Tibial nerve (tissue), 4 donors: ENCODE measurements around the gene BLID. TPM values are rescaled to one million over a fixed set of nuclear protein-coding genes. Genes with fewer than 3 reads are reported as not detected.

Source experiments
- DNase-seq, 2 donors: peaks; one replicate each; pipeline ENCODE4 v3.0.0-alpha.2; 2019; ENCODE audit warnings: low spot score in 2 of 2
- H3K27ac ChIP-seq, 4 donors: fragments of 200-600 bp; sonication (generic) in 3 of 4; one replicate each; pipeline ENCODE4 v1.5.1; 2017 to 2019; ENCODE audit warnings: mild to moderate bottlenecking in 1 of 4
- H3K27me3 ChIP-seq, 2 donors: fragments of 200-600 bp; sonication (generic) in 1 of 2; one replicate each; pipeline versions ENCODE4 v1.5.1 to v1.6.0; 2017 to 2019
- H3K36me3 ChIP-seq, 3 donors: fragments of 200-600 bp; sonication (generic); one replicate each; pipeline ENCODE4 v1.5.1; 2018 to 2019
- H3K4me1 ChIP-seq, 4 donors: fragments of 200-600 bp; sonication (generic) in 3 of 4; one replicate each; pipeline ENCODE4 v1.5.1; 2017 to 2019
- H3K4me3 ChIP-seq, 4 donors: fragments of 200-600 bp; sonication (generic) in 3 of 4; one replicate each; pipeline ENCODE4 v1.5.1; 2017 to 2019; ENCODE audit warnings: mild to moderate bottlenecking in 1 of 4, moderate library complexity in 1 of 4
- H3K9me3 ChIP-seq, 4 donors: fragments of 200-600 bp; sonication (generic) in 3 of 4; one replicate each; pipeline ENCODE4 v1.5.1; 2017 to 2019
- EP300 ChIP-seq, 2 donors: sonication (generic); formaldehyde crosslinking; IDR thresholded peaks; one replicate each; pipeline ENCODE4 v1.6.1; 2017; ENCODE audit warnings: antibody characterized with exemption in 2 of 2, mild to moderate bottlenecking in 1 of 2
- POLR2A ChIP-seq, 2 donors: fragments of 450-650 bp; IDR thresholded peaks; one replicate each; pipeline ENCODE4 v1.6.1; 2017; ENCODE audit warnings: antibody characterized with exemption in 2 of 2, mild to moderate bottlenecking in 2 of 2, moderate library complexity in 2 of 2
- WGBS, 2 donors: methylation state at CpG; one replicate each; pipeline ENCODE4 v1.1.5; 2018; 5-methylcytosine and 5-hydroxymethylcytosine counted together
- total RNA-seq, 4 donors: library from RNA; depleted of rRNA; stranded (reverse); fragments of >200 nt; gene quantifications; one replicate each; pipeline ENCODE4 v1.1.0, GENCODE V29; 2016
- TF ChIP-seq, protein P1 (sequence below), 5 experiments: fragments of 200-600 bp in 3 of 5; fragments of 450-650 bp in 2 of 5; sonication (generic) in 3 of 5; IDR thresholded peaks; one replicate each; pipeline ENCODE4 v1.5.1; 2016 to 2019; ENCODE audit warnings: antibody characterized with exemption in 5 of 5, mild to moderate bottlenecking in 3 of 5, moderate library complexity in 2 of 5

BLID gene
- total RNA-seq, 4 donors from 2014 or later, result 1.7 to 7.0 (median 4.8) TPM

DNA sequence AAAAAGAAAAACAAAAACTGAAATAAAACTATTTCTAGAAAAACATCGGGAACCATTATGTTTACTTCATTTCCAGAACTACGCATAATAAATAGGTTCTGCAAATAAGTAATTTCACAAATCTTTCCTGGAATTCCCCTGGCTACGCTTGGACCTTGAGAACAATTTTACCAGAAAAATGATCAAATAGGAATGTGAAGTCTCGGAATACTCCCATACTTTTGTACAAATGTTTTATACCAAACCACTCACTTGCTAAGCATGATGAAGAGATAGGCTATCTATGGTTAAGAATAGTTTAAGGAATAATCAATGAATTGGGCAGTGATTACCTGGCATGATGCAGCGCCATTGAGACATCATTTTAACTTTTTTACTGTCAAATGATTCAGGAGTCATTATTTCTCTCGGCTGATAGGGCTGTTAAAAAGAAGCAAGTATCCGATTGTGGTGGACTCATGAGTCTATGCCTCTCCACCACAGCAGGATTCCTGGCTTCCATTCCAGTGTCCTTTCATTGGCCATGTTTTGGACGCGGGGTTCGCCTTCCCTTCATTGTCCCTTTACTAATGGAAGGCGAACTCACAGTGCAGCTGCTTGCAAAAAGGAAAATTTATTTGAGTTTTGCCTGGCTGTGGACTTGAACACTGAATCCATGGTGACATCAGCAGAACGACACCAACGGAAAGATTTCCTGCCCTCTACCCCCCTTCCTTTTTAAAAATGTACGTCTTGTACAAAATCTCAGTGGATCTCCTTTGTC lies 39.9 kb upstream of the BLID start:
- Histone ChIP-seq H3K27me3 (no peaks in the 10 kb centered on the region), H3K36me3 (no peaks in the 10 kb centered on the region), H3K27ac (peak overlapping the region; percentile 29 to 90 (median 62)), H3K4me1 (peaks cover 0 to 72% (median 6%) of the 10 kb centered on the region in 4 donors), H3K9me3 (no peaks in the 10 kb centered on the region), H3K4me3 (peak overlapping the region in 2 of 4 donors; percentile 1 to 48)
- no peak for DNase-seq
- 83% methylated on average over 14 of the region's 14 CpGs for WGBS, 2 donors
- TF ChIP-seq POLR2A (IDR thresholded peaks at IDR 0.05) (no peak), EP300 (IDR thresholded peaks at IDR 0.05) (no peak)
- TF ChIP-seq, protein P1, sequence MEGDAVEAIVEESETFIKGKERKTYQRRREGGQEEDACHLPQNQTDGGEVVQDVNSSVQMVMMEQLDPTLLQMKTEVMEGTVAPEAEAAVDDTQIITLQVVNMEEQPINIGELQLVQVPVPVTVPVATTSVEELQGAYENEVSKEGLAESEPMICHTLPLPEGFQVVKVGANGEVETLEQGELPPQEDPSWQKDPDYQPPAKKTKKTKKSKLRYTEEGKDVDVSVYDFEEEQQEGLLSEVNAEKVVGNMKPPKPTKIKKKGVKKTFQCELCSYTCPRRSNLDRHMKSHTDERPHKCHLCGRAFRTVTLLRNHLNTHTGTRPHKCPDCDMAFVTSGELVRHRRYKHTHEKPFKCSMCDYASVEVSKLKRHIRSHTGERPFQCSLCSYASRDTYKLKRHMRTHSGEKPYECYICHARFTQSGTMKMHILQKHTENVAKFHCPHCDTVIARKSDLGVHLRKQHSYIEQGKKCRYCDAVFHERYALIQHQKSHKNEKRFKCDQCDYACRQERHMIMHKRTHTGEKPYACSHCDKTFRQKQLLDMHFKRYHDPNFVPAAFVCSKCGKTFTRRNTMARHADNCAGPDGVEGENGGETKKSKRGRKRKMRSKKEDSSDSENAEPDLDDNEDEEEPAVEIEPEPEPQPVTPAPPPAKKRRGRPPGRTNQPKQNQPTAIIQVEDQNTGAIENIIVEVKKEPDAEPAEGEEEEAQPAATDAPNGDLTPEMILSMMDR (IDR thresholded peaks at IDR 0.05), result no peak

DNA sequence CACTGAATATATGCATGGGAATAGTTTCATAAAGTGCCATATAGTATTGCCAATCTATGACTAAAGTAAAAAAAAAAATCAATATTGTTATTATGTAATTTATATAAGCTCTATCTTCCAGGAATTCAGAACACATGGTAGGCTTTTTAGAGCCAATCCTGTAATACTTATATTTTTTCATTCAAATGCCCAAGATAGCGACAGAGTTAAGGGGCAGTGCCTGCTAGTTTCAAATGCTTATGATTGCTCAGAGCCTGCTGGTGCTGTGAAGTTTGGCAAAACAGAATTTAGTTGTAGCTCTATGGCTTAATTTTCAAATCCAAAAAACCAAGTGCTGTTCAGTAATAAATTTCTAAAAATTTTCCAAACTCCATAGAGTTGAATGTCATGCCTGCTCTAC lies 39.0 kb upstream of the BLID start:
- no peaks in the 10 kb centered on the region for H3K9me3 ChIP-seq
- no peak overlapping the region for H3K4me3 ChIP-seq
- H3K27ac ChIP-seq, result peak overlapping the region in 3 of 4 donors; percentile 19 to 62 (median 51)
- no peak for DNase-seq
- TF ChIP-seq POLR2A (IDR thresholded peaks at IDR 0.05), result no peak
- no peak for TF ChIP-seq EP300 (IDR thresholded peaks at IDR 0.05)
- TF ChIP-seq, protein P1 (IDR thresholded peaks at IDR 0.05), result no peak
- WGBS, 2 donors, result 92 to 94% methylated on average over 1 of the region's 1 CpG
- no peaks in the 10 kb centered on the region for H3K27me3 ChIP-seq
- H3K4me1 ChIP-seq, result peaks cover 0 to 73% (median 6%) of the 10 kb centered on the region in 4 donors
- no peaks in the 10 kb centered on the region for H3K36me3 ChIP-seq

DNA sequence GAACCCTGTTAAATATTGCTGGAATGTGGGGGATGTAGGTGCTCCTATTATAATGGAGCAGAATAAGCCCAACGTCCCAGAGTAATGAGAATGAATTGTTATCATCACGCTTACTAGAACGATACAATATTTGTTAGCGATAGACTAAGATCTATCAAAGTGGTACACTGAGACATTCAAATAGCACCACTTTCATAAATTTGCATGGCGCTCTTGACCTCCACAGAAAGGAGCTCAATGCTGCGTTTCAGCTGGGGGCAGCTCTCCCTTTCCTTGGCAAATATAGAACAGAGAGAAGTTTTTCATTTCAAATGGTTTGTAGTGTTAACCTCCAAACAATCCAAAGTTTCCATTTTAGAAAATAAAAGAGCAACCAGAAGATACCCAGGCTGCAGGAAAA lies 38.2 kb upstream of the BLID start:
- Histone ChIP-seq H3K27me3 (no peaks in the 10 kb centered on the region), H3K4me1 (peaks cover 0 to 71% (median 8%) of the 10 kb centered on the region in 4 donors), H3K36me3 (no peaks in the 10 kb centered on the region), H3K9me3 (no peaks in the 10 kb centered on the region), H3K27ac (peak overlapping the region in 2 of 4 donors; percentile 51 to 62), H3K4me3 (no peak overlapping the region)
- DNase-seq, result no peak
- 56% methylated on average over 6 of the region's 6 CpGs for WGBS, 2 donors
- TF ChIP-seq EP300 (IDR thresholded peaks at IDR 0.05), result no peak
- TF ChIP-seq, protein P1 (IDR thresholded peaks at IDR 0.05), result no peak

DNA sequence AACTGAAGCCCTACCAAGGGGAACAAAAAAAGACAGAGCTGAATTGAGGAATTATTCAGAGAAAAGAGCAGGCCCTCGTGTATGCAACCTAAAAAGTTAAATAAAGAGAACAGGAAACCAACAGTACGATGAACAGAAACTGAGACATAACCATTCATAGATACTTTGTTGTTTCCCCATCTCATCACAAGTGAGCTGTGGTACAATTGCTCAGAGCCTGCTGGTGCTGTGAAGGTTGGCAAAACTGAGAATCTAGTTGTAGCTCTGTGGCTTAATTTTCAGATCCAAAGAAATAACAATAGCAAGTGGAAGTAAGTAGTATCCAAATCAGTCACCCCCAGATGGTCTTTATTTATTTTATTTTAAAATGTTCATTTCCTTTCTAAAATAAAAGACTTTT lies 37.7 kb upstream of the BLID start:
- Histone ChIP-seq H3K4me1 (peaks cover 0 to 67% (median 9%) of the 10 kb centered on the region in 4 donors), H3K36me3 (no peaks in the 10 kb centered on the region), H3K4me3 (no peak overlapping the region), H3K27ac (peak overlapping the region in 2 of 4 donors; percentile 51 to 62), H3K27me3 (no peaks in the 10 kb centered on the region), H3K9me3 (no peaks in the 10 kb centered on the region)
- no peak for DNase-seq
- 38 to 57% methylated on average over 2 of the region's 2 CpGs for WGBS, 2 donors
- no peak for TF ChIP-seq POLR2A (IDR thresholded peaks at IDR 0.05)
- TF ChIP-seq, protein P1 (IDR thresholded peaks at IDR 0.05), result no peak
- no peak for TF ChIP-seq EP300 (IDR thresholded peaks at IDR 0.05)
